Hematopoietic multipotent progenitor cell treated with erythropoietin and hydrocortisone succinate and interleukin-3 and kit ligand, for 8 days (in vitro differentiated cells): ENCODE results near the gene LAMA2.

Source experiments
- DNase-seq: peaks from one replicate; pipeline ENCODE4 v3.0.0-alpha.2; 2015

LAMA2 gene

DNA sequence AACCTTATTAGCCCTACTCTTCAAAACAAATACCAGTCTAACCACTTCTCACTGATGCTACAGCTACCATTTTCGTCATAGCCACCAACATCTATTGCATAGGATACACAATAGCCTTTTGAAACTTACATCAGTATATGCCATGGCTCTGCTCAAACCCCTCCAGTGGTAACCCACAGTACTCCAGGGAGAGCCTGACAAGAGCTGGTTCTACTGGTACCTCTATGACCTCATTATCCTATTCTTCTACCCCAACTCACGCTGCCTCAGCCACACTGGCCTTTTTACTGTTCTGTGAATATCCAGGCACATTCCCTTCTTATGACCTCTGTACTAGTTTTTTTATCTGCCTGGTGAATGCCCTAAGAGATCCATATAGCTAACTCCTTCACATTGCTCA, 669.5 kb downstream of the LAMA2 start:
- DNase-seq: no peak

GRCh38 chr6:129555206-129555832, 672.4 kb downstream of the LAMA2 start:
- DNase-seq: no peak

DNA sequence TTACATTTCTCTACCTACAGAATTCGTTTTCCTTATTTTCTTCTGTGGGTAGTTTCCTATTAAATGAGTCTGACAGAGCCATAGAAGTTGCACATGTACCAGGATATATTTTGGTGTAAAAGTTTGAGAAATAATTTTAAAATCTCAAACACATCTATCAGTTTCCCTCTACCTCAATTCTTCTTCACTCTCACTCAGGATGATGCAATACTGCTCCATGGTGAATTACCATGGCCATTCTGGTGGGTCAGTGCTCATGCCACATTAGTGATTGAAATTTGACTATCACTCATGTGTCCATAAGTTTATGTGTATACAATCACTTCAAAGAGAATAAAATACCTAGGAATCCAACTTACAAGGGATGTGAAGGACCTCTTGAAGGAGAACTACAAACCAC, 675.3 kb downstream of the LAMA2 start:
- DNase-seq: no peak

GRCh38 chr6:129565366-129565765, 682.4 kb downstream of the LAMA2 start:
- peak; percentile 24 for DNase-seq

- no peak for DNase-seq
Measured at GRCh38 chr6:129565811-129566210, 682.9 kb downstream of the LAMA2 start.
